Upper lobe of right lung (tissue), 1 donor: ENCODE results near the gene SNX25. TPM values are rescaled to one million over a fixed set of nuclear protein-coding genes. Genes with fewer than 3 reads are reported as not detected.
"Not testable (repeated sequence)": the region's sequence is repeated elsewhere in the genome, so short reads cannot be mapped to it uniquely, and the experiment has no call there.

Experiments
- ATAC-seq: fragments of 200-7000 bp; cut with Tn5 transposase; one replicate; pipeline ENCODE4 v1.9.1; 2020; ENCODE audit warnings: mild to moderate bottlenecking, moderate library complexity
- DNase-seq: peaks from one replicate; pipeline ENCODE4 v3.0.0-alpha.2; 2020
- H3K27ac ChIP-seq: fragments of 200-600 bp; one replicate; pipeline ENCODE4 v1.8.0; 2022
- H3K27me3 ChIP-seq: fragments of 200-600 bp; one replicate; pipeline ENCODE4 v1.8.0; 2022; ENCODE audit warnings: mild to moderate bottlenecking
- H3K36me3 ChIP-seq: fragments of 200-600 bp; one replicate; pipeline ENCODE4 v1.8.0; 2022
- H3K4me1 ChIP-seq: fragments of 200-600 bp; one replicate; pipeline ENCODE4 v1.8.0; 2022
- H3K4me3 ChIP-seq: fragments of 200-600 bp; one replicate; pipeline ENCODE4 v1.8.0; 2022; ENCODE audit warnings: mild to moderate bottlenecking
- H3K9me3 ChIP-seq: fragments of 200-600 bp; one replicate; pipeline ENCODE4 v1.8.0; 2022
- CTCF ChIP-seq: fragments of 200-600 bp; IDR thresholded peaks from one replicate; pipeline ENCODE4 v1.8.0; 2022; ENCODE audit warnings: antibody characterized with exemption
- intact Hi-C: fragments of 100-400 bp; cut with DNase I; formaldehyde crosslinking; loops from one replicate; pipeline ENCODE4 v1.11.0; 2022
- total RNA-seq: library from RNA; stranded (reverse); fragmentation: NEBNext Ultra II Directional; extraction: Animal tissue kit (Norgen Biotek cat#: 25700); gene quantifications from one replicate; pipeline ENCODE4 v1.2.1, GENCODE V29; 2021
- donor health status: DM: no; HTN: yes; CAD: no; lungs with severe emphysema.

Gene SNX25
- total RNA-seq, 1 donor from 2014 or later = 98.5 TPM

- DNase-seq (no peak), ATAC-seq (no peak)
- Histone ChIP-seq H3K4me3 (no peak overlapping the region), H3K36me3 (peaks cover 26% of the 10 kb centered on the region), H3K27ac (no peak overlapping the region), H3K9me3 (no peaks in the 10 kb centered on the region), H3K27me3 (no peaks in the 10 kb centered on the region), H3K4me1 (no peaks in the 10 kb centered on the region)
- no peak for TF ChIP-seq CTCF
- intact Hi-C loops = no loop called here
Observed at GRCh38 chr4:185323606-185324005, 114.2 kb downstream of the SNX25 start.

GRCh38 chr4:185324361-185324760, 115.0 kb downstream of the SNX25 start:
- H3K4me1 ChIP-seq, H3K27ac ChIP-seq, H3K27me3 ChIP-seq, ATAC-seq, H3K4me3 ChIP-seq, H3K9me3 ChIP-seq, DNase-seq, intact Hi-C loops: not testable (repeated sequence)
- H3K36me3 ChIP-seq = peaks cover 26% of the 10 kb centered on the region

- intact Hi-C loops, DNase-seq, H3K27ac ChIP-seq, ATAC-seq, H3K4me1 ChIP-seq, H3K4me3 ChIP-seq, H3K27me3 ChIP-seq, H3K9me3 ChIP-seq: not testable (repeated sequence)
- H3K36me3 ChIP-seq = peaks cover 19% of the 10 kb centered on the region
Observed at GRCh38 chr4:185325721-185326120, 116.3 kb downstream of the SNX25 start.

GRCh38 chr4:185328586-185328985, 119.2 kb downstream of the SNX25 start:
- Histone ChIP-seq H3K4me3 (no peak overlapping the region), H3K27me3 (no peaks in the 10 kb centered on the region), H3K9me3 (no peaks in the 10 kb centered on the region), H3K36me3 (no peaks in the 10 kb centered on the region), H3K4me1 (no peaks in the 10 kb centered on the region), H3K27ac (no peak overlapping the region)
- no peak for ATAC-seq
- DNase-seq = no peak
- intact Hi-C loops = no loop called here
- no peak for TF ChIP-seq CTCF

- H3K36me3 ChIP-seq, H3K4me3 ChIP-seq, H3K27me3 ChIP-seq, H3K4me1 ChIP-seq, H3K9me3 ChIP-seq, intact Hi-C loops, ATAC-seq, H3K27ac ChIP-seq, DNase-seq: not testable (repeated sequence)
Observed at GRCh38 chr4:185329879-185330510, 120.6 kb downstream of the SNX25 start.

GRCh38 chr4:185332575-185333464, 123.4 kb downstream of the SNX25 start:
- ATAC-seq (no peak), DNase-seq (no peak)
- H3K4me3 ChIP-seq = no peak overlapping the region
- no peaks in the 10 kb centered on the region for H3K4me1 ChIP-seq
- no peak for TF ChIP-seq CTCF
- H3K27me3 ChIP-seq = no peaks in the 10 kb centered on the region
- H3K27ac ChIP-seq = no peak overlapping the region
- intact Hi-C loops = no loop called here
- H3K36me3 ChIP-seq = peaks cover 1% of the 10 kb centered on the region
- no peaks in the 10 kb centered on the region for H3K9me3 ChIP-seq

GRCh38 chr4:185334326-185334725, 124.9 kb downstream of the SNX25 start:
- DNase-seq = no peak
- Histone ChIP-seq H3K27ac (no peak overlapping the region), H3K36me3 (peaks cover 6% of the 10 kb centered on the region), H3K9me3 (no peaks in the 10 kb centered on the region), H3K4me1 (no peaks in the 10 kb centered on the region), H3K4me3 (no peak overlapping the region), H3K27me3 (no peaks in the 10 kb centered on the region)
- no peak for TF ChIP-seq CTCF
- intact Hi-C loops = no loop called here
- ATAC-seq = no peak
